Right ventricle myocardium inferior (tissue), 1 donor: ENCODE results near the gene KCNQ1OT1. TPM values are rescaled to one million over a fixed set of nuclear protein-coding genes. Genes with fewer than 3 reads are reported as not detected.

Experiments used
- ATAC-seq: fragments of 200-7000 bp; cut with Tn5 transposase; one replicate; pipeline ENCODE4 v1.9.1; 2020; ENCODE audit warnings: mild to moderate bottlenecking, moderate library complexity
- DNase-seq: peaks from one replicate; pipeline ENCODE4 v3.0.0; 2021; ENCODE audit errors: missing footprints
- intact Hi-C: fragments of 100-400 bp; cut with DNase I; formaldehyde crosslinking; loops from one replicate; pipeline ENCODE4 v1.11.0; 2022
- total RNA-seq: library from RNA; stranded (reverse); fragmentation: NEBNext Ultra II Directional; extraction: Animal tissue kit (Norgen Biotek cat#: 25700); gene quantifications from one replicate; pipeline ENCODE4 v1.2.1, GENCODE V29; 2021
- donor health status: DM: no; HTN: yes; CAD: no; lungs with severe emphysema.

The KCNQ1OT1 gene
- total RNA-seq, 1 donor from 2014 or later = 0.32 TPM

DNA sequence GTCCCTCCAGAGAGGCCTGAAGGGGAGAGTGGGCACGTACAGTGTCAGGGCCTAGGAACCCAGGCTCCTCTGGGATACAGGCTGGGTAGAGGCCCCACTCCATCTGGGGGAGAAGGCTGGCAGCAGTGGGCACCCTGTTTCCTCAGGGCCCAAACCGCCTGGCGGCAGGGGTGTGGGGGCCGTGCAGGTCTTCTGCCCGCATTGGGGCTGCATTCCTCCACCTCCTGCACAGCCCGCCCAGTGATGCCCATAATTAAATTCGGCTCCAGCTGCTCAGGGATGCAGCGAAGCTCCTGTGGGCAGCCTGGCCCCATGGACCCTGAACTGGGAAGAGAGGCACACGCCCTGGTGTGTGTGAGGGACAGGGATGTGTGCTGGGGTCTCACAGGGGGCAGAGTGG, 35.4 kb downstream of the KCNQ1OT1 start:
- ATAC-seq = no peak
- no peak for DNase-seq

DNA sequence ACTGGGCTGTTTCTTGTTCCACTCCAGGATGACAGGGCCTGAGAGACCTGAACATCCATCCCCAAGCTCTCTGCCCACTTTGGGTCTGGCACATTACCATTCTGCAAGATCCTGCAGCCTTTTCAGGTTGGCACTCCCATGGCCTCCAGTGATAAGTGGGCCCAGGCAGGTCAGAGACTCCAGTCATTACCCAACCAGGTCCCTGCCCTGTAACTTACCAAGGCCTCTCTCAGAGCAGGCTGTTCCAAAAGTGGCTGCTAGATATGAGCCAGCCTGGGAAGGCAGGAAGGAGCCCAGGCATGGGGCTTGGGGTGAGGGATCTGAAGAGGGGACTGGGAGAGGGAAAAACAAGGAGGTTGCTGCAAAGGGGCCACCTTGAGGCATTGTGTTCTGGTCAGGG, 35.9 kb downstream of the KCNQ1OT1 start:
- intact Hi-C loops = no loop called here
- DNase-seq (no peak), ATAC-seq (no peak)

More for the DNA sequence above, 35.4 kb downstream of the KCNQ1OT1 start:
- intact Hi-C loops = no loop called here

DNA sequence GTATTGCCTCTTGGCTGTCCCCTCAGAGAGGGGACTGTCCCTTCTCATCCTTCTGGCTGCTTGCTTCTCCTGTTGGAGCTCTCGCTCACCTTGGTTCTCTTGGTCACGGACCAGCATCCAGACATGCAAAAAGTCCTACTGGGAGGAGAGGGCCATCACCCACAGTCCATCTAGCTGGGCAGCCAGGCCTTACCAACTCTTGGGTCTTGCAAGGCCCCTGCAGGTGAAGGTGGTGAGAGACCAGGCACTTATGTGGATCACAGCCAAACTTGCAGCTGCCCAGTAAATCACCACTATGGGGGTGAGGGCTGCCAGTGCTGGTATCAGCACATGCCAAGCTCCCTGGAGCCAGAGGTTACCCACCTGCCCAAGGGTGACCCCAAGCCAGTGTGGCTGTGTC, 36.3 kb downstream of the KCNQ1OT1 start:
- DNase-seq (no peak), ATAC-seq (no peak)
- intact Hi-C loops = no loop called here

DNA sequence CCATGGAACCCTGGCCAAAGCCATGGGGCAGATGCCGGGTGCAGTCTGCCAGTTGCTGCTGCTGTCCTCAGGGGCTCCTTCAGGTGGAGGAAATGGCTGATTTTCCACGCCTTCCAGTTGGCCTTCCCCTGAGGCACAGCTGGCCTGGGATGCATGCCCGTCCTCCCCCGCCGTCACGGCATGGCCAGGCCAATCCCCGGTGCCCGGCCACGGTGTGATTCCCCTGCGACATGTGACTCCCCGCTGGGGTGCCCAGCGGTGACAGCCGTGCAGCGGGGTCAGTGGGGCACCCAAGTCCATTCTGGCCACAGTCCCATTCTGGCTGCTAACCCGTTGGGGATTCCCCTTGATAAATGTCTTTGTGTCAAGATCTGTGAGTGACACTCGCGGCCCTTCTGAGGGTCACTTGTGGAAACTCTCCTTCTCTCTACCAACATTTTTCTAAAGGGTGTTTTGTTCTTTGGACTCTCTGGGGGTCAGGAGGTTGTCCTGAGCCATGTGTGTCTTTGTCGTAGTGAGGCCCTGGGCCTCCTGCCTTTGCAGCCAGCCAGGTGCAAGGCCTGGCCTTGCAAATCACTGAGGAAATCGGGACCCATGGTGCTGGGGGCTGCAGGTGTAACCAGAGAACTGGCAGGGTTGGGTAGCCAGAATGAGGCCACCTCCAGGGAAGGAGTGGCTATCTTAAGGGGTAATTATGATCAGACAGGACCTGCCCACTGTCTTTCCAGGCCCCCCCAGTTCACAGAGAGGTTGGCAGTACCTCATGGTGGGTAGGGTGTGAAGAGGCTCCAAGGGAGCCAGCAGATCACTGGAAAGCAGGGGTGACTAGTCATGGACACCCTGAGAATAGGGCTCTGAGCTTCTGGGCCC, 37.1 kb downstream of the KCNQ1OT1 start:
- ATAC-seq (no peak), DNase-seq (no peak)
- intact Hi-C loops = no loop called here

- intact Hi-C loops = no loop called here
- DNase-seq = no peak
- ATAC-seq = no peak
Measured at GRCh38 chr11:2662024-2662312, 37.8 kb downstream of the KCNQ1OT1 start.

GRCh38 chr11:2661173-2662023, 38.4 kb downstream of the KCNQ1OT1 start:
- intact Hi-C loops = no loop called here
- DNase-seq = no peak

GRCh38 chr11:2660357-2660939, 39.3 kb downstream of the KCNQ1OT1 start:
- intact Hi-C loops = no loop called here
- DNase-seq (no peak), ATAC-seq (no peak)

More at GRCh38 chr11:2661173-2662023, 38.4 kb downstream of the KCNQ1OT1 start:
- no peak for ATAC-seq

- intact Hi-C loops = no loop called here
- no peak for DNase-seq
- ATAC-seq = no peak
Measured at GRCh38 chr11:2657697-2658284, 42.0 kb downstream of the KCNQ1OT1 start.

DNA sequence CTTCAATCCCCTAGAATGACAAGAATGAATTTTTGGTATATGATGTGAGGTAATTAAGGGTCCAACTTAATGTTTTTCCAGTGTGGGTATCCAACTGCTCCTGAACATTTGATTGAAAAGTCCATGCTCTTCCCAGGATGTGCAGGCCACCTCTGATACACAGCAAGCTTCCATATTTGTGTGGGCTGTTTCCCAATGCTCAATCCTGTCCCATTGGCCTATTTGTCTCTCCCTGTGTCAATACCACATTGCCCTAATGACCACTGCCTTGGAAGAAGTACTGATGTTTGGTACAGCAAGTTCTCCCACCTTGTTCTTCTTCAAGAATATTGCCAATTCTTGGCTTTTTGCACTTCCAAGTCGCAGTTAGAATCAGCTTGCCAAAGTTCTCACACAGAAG, 42.9 kb downstream of the KCNQ1OT1 start:
- ATAC-seq (no peak), DNase-seq (no peak)
- intact Hi-C loops = no loop called here

DNA sequence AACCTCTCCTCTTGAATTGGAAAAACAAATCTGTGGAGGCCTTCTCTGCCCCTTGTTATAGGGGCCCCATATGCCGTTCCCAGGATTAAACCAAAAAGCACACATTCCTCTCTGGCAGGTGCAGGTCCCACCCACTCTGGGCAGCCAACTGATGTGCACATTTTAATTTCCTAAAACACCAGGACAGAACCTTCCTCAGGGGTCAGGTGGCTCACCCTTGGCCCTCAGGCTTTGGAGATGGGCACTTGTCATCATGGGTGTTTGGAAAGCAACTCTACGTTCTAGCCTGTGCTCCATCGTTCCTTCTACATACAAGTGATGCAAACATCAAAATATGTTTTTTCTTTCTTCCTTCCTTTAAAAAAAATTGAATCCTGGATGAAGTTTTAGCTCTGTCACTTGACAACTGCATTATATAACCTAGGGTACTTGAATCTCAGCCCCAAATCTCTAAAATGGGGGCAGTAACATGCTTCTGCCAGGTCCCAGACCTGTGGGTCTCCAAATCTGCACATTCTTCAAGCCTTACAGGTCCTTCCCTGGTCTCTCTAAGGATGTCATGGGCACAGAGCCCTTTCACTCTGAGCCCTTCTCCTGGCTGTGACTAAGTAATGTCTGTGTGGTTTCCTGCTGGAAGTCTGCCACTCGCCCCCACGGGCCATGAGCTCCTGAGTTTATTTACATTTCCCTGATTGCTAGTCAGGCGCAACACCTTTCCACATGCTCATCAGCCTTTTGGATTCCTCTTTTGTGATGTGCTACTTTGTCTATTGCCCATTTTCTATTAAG, 43.8 kb downstream of the KCNQ1OT1 start:
- no peak for DNase-seq
- no peak for ATAC-seq
- intact Hi-C loops = no loop called here

- ATAC-seq (no peak), DNase-seq (no peak)
- intact Hi-C loops = no loop called here
Measured at GRCh38 chr11:2655016-2655719, 44.6 kb downstream of the KCNQ1OT1 start.

DNA sequence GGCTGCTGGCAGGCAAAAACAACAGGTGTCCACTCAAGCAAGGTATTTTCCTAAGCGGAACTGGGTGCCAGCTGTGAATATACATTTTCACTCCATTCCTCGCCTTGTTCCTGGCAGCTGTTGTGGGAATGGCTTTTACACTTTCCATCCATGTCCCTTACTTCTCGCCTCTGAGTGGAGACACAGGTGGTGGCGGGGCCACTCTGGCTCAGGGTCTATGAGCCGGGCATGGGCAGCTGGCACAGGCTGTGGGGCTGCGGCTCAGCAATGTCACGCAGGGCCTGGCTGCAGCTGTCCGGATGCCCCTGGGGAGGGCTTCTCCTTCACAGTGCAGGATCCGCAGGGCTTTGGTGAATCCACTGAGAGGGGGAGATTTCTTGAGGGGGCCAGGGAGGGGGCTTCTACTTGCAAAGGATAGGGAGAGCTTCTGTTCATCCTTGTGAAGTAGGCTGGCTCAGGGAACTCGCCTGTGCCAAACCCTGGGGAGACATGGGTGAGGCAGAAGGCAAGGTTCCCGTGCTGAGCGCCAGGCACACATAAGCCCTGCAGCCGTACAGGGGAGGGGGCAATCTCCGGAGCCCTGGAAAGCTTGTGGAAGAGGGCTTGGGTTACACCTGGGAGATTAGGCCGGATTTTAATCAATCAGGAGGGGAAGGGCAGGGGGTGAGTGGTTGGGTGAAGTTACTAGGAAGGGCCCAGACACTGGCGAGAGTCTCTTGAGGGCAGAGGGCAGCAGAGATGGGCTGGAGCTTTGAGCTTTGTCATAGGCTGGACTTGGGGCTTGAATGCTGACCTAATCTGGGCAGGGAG, 45.7 kb downstream of the KCNQ1OT1 start:
- intact Hi-C loops = no loop called here
- ATAC-seq (no peak), DNase-seq (no peak)

DNA sequence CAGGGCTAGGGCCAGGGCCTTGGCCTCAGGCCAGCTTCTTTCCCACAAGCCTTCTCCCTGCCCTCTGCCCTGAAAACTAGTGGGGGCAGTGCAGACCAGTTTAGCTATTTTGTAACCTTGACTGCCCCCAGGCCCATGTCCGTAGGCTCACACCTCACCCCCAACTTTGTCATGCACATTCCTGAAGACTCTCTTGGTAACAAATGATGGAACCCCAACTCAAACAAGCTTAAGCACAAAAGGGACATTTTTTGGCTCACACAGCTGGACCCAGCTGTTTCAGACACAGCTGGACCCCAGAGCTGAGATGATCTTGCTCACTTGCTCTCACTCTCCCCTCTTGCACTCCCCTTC, 46.6 kb downstream of the KCNQ1OT1 start:
- intact Hi-C loops = no loop called here
- no peak for ATAC-seq
- DNase-seq = no peak

GRCh38 chr11:2652333-2653197, 47.2 kb downstream of the KCNQ1OT1 start:
- intact Hi-C loops = no loop called here
- DNase-seq = no peak
- ATAC-seq = no peak

DNA sequence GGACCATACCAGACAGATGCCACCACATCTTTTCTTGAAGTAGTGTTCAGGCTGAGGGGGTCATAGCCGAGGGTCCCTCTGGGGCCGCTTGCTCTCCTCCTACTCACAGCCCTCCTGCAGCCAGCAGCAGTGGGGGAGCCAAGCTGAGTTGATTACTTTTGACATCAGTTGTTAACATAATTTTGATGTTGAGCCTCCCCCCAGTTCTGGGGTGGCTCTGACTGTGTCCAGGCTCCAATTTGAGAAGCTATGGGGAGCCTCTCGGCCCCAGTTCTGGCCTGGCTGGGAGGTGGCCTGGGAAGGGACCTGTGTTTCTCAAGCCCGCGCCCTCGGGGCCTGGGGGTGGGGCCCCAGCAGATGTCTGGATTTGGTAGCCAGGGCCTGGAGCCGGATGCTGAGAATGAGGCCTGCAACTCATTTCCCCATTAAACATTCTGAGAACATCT, 47.9 kb downstream of the KCNQ1OT1 start:
- DNase-seq (peak; percentile 65), ATAC-seq (peak; percentile 73)
- intact Hi-C loops = no loop called here

GRCh38 chr11:2651054-2651617, 48.7 kb downstream of the KCNQ1OT1 start:
- ATAC-seq (no peak), DNase-seq (no peak)
- intact Hi-C loops = no loop called here
